ENCODE measurements around the gene ITPR3. TPM values are rescaled to one million over a fixed set of nuclear protein-coding genes. Genes with fewer than 3 reads are reported as not detected.

Gene ITPR3
- total and polyA plus RNA-seq, 3 donors from 2014 or later = 58.2 to 146 (median 80.3) TPM

DNA sequence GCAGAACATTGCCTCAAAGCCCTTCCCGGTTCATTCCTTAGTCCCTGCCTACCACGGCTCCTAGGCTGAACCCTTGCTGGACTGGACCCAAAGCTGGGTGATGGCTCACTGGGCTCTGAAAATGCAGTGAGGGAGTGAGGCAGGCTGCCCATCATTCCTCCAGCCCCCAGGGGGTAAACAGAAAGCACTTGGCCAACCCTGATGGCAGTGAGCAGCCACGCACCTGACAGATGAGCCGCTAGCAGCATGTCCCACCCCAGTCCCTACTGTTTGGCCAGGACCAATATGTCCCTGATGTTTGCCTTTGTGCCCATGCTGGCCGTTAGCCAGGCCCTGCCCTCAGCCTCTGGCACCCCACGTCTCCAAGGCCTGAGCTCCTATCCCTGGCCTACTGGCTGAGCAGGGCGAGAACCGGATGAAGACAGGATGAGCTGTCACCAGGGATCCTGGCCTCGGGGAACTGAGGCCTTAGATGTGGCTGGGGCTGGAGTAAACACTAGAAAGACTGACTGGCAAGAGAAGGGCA is 21.6 kb upstream of the ITPR3 start:
- Histone ChIP-seq H3K4me3 (no peak overlapping the region), H3K9me3 (no peaks in the 10 kb centered on the region), H3K4me1 (peaks cover 13% of the 10 kb centered on the region), H3K27me3 (no peaks in the 10 kb centered on the region), H3K36me3 (ENCODE audit: low read depth, missing control alignments) (no peaks in the 10 kb centered on the region), H3K27ac (peak overlapping the region; percentile 24 to 53)
- WGBS, 2 donors = 54 to 86% methylated on average over 7 to 9 of the region's 9 CpGs
- no peak for DNase-seq
- TF ChIP-seq, protein P1, sequence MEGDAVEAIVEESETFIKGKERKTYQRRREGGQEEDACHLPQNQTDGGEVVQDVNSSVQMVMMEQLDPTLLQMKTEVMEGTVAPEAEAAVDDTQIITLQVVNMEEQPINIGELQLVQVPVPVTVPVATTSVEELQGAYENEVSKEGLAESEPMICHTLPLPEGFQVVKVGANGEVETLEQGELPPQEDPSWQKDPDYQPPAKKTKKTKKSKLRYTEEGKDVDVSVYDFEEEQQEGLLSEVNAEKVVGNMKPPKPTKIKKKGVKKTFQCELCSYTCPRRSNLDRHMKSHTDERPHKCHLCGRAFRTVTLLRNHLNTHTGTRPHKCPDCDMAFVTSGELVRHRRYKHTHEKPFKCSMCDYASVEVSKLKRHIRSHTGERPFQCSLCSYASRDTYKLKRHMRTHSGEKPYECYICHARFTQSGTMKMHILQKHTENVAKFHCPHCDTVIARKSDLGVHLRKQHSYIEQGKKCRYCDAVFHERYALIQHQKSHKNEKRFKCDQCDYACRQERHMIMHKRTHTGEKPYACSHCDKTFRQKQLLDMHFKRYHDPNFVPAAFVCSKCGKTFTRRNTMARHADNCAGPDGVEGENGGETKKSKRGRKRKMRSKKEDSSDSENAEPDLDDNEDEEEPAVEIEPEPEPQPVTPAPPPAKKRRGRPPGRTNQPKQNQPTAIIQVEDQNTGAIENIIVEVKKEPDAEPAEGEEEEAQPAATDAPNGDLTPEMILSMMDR (IDR thresholded peaks at IDR 0.05) = no peak
- no peak for TF ChIP-seq POLR2A (IDR thresholded peaks at IDR 0.05)
- intact Hi-C loops (cut with DNase I; ENCODE audit: low total_unique reads) = no loop called here

DNA sequence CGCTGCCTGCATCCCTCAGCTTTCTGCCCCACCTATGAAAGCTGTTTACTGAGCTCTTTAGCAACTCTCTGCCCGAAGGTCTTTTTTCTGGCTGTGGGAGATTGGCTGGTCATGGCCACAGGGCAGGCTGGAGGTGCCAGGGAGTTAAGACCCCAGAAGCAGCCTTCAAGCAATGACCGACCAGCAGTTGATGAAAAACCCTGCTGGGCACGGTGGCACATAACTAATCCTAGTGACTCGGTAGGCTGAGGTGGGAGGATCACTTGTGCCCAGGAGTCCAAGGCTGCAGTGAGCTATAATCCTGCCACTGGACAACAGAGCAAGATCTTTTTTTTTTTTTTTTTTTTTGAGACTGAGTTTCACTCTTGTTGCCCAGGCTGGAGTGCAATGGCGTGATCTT is 20.4 kb upstream of the ITPR3 start:
- H3K4me1 ChIP-seq = peaks cover 13% of the 10 kb centered on the region
- no peaks in the 10 kb centered on the region for H3K36me3 ChIP-seq (ENCODE audit: low read depth, missing control alignments)
- no peak overlapping the region for H3K27ac ChIP-seq
- TF ChIP-seq, protein P1 (IDR thresholded peaks at IDR 0.05) = no peak
- TF ChIP-seq POLR2A (IDR thresholded peaks at IDR 0.05) = no peak
- H3K4me3 ChIP-seq = no peak overlapping the region
- H3K27me3 ChIP-seq = no peaks in the 10 kb centered on the region
- no peak for DNase-seq
- no peaks in the 10 kb centered on the region for H3K9me3 ChIP-seq
- intact Hi-C loops (cut with DNase I; ENCODE audit: low total_unique reads) = no loop called here
- 92 to 93% methylated on average over 6 of the region's 6 CpGs for WGBS, 2 donors

DNA sequence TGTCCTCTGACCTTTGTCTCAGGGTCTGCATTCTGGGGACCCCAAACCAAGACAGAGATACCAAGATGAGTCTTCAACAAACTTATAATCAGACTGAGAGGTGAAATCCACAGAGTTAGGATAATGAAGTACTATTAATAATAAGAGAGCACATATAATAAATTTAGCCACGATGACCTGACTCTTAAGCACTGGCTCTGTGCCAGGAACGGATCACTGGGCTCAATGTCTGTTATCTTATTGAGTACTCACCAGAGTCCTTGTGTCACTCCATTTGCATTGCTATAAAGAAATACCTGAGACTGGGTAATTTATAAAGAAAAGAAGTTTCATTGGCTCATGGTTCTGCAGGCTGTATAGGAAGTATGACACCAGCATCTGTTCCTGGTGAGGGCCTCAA is 18.9 kb upstream of the ITPR3 start:
- no peak overlapping the region for H3K27ac ChIP-seq
- H3K9me3 ChIP-seq = no peaks in the 10 kb centered on the region
- whole genome bisulfite sequencing, 2 donors = 31 to 53% methylated on average over 2 of the region's 2 CpGs
- TF ChIP-seq, protein P1 (IDR thresholded peaks at IDR 0.05) = no peak
- no peak for TF ChIP-seq POLR2A (IDR thresholded peaks at IDR 0.05)
- H3K4me3 ChIP-seq = no peak overlapping the region
- no peaks in the 10 kb centered on the region for H3K36me3 ChIP-seq (ENCODE audit: low read depth, missing control alignments)
- H3K27me3 ChIP-seq = no peaks in the 10 kb centered on the region
- intact Hi-C loops (cut with DNase I; ENCODE audit: low total_unique reads) = no loop called here
- DNase-seq = no peak
- H3K4me1 ChIP-seq = peaks cover 20% of the 10 kb centered on the region

DNA sequence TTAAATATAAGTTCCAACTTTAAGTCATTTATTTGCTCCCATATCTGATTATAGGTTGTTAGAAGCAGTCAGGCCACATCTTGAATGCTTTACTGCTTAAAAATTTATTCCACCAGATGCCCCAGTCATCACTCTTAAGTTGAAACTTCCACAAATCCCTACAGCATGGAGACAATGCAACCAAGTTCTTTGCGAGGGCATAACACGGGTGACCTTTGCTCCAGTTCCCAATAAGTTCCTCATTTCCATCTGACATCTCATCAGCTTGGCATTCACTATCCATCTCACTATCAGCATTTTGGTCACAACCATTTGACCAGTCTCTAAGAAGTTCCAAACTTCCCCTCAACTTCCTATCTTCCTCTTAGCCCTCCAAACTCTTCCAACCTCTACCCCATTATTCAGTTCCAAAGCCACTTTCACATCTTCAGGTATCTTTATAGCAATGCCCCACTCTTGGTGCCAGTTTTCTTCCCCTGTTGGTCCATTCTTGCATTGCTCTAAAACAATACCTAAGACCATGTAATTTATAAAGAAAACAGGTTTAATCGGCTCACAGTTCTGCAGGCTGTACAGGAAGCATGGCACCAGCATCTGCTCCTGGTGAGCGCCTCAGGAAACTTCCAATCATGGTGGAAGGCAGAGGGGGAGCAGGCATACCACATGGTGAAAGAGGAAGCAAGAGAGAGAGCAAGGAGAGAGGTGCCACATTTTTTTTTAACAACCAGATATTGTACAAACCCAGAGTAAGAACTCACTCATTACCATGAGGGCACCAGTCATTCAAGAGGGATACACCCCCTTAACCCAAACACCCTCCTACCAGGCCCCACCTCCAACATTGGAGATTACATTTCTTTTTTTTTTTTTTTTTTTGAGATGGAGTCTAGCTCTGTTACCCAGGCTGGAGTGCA is 15.9 kb upstream of the ITPR3 start:
- WGBS, 2 donors = 91 to 92% methylated on average over 4 of the region's 4 CpGs
- H3K4me1 ChIP-seq = peaks cover 37% of the 10 kb centered on the region
- no peak for DNase-seq
- TF ChIP-seq POLR2A (IDR thresholded peaks at IDR 0.05) = no peak
- TF ChIP-seq, protein P1 (IDR thresholded peaks at IDR 0.05) = no peak
- H3K27me3 ChIP-seq = no peaks in the 10 kb centered on the region
- no peak overlapping the region for H3K27ac ChIP-seq
- H3K4me3 ChIP-seq = no peak overlapping the region
- H3K9me3 ChIP-seq = no peaks in the 10 kb centered on the region
- no peaks in the 10 kb centered on the region for H3K36me3 ChIP-seq (ENCODE audit: low read depth, missing control alignments)
- intact Hi-C loops (cut with DNase I; ENCODE audit: low total_unique reads) = no loop called here
